Spleen (tissue), 11 donors: ENCODE results near the gene TAF3. TPM values are rescaled to one million over a fixed set of nuclear protein-coding genes. Genes with fewer than 3 reads are reported as not detected.
A peak's percentile ranks its signal among the peaks of the same experiment; 100 is the strongest.

Source experiments
- DNase-seq: peaks from one replicate; pipeline ENCODE4 v3.0.0-alpha.2; 2020
- H3K27ac ChIP-seq, 8 donors: fragments of 200-600 bp; sonication (generic) in 7 of 8; 1 replicate in 4 of 8; 2 replicates in 4 of 8; pipeline versions ENCODE4 v1.5.0 to v1.8.0; 2016 to 2021; ENCODE audit warnings: inconsistent platforms in 4 of 8, mild to moderate bottlenecking in 4 of 8, moderate library complexity in 1 of 8
- H3K27me3 ChIP-seq, 7 donors: fragments of 200-600 bp; sonication (generic) in 6 of 7; replicated peaks in 1 of 7; 1 replicate in 4 of 7; 2 replicates in 3 of 7; pipeline versions ENCODE4 v1.5.0 to v1.8.0; 2016 to 2021; ENCODE audit warnings: inconsistent platforms in 3 of 7, mild to moderate bottlenecking in 1 of 7
- H3K36me3 ChIP-seq, 6 donors: fragments of 200-600 bp; sonication (generic) in 5 of 6; 1 replicate in 4 of 6; 2 replicates in 2 of 6; pipeline versions ENCODE4 v1.5.0 to v1.8.0; 2016 to 2021; ENCODE audit warnings: inconsistent platforms in 2 of 6
- H3K4me1 ChIP-seq, 6 donors: fragments of 200-600 bp; sonication (generic) in 5 of 6; 1 replicate in 3 of 6; 2 replicates in 3 of 6; pipeline versions ENCODE4 v1.5.0 to v1.8.0; 2016 to 2021; ENCODE audit warnings: inconsistent platforms in 3 of 6
- H3K4me3 ChIP-seq, 8 donors: fragments of 200-600 bp; sonication (generic) in 7 of 8; 1 replicate in 4 of 8; 2 replicates in 4 of 8; pipeline versions ENCODE4 v1.5.0 to v1.8.0; 2016 to 2021; ENCODE audit warnings: inconsistent platforms in 4 of 8, mild to moderate bottlenecking in 4 of 8, moderate library complexity in 2 of 8
- H3K9me3 ChIP-seq, 8 donors: fragments of 200-600 bp; sonication (generic) in 7 of 8; 1 replicate in 4 of 8; 2 replicates in 4 of 8; pipeline versions ENCODE4 v1.5.0 to v1.8.0; 2016 to 2021; ENCODE audit warnings: inconsistent platforms in 4 of 8
- CTCF ChIP-seq, 11 experiments: fragments of 200-600 bp in 7 of 11; fragments of 450-650 bp in 4 of 11; sonication (generic) in 4 of 11; IDR thresholded peaks in 8 of 11; conservative IDR thresholded peaks in 3 of 11; 1 replicate in 7 of 11; 2 replicates in 4 of 11; pipeline versions ENCODE4 v1.4.0 to v1.8.0; 2016 to 2021; ENCODE audit warnings: antibody characterized with exemption in 11 of 11, inconsistent platforms in 4 of 11, mild to moderate bottlenecking in 1 of 11
- POLR2A ChIP-seq, 3 donors: fragments of 450-650 bp; IDR thresholded peaks; one replicate each; pipeline ENCODE4 v1.5.1; 2017; ENCODE audit warnings: antibody characterized with exemption in 3 of 3, mild to moderate bottlenecking in 1 of 3
- POLR2AphosphoS5 ChIP-seq, 3 donors: sonication (generic); formaldehyde crosslinking; IDR thresholded peaks; one replicate each; pipeline ENCODE4 v1.5.1; 2017; ENCODE audit warnings: antibody characterized with exemption in 3 of 3
- WGBS, 5 donors: extraction: QIAGEN DNeasy Blood & Tissue Kit in 3 of 5; methylation state at CpG; one replicate each; pipeline versions ENCODE4 v1.1.5 to v1.1.7; 2013 to 2018; 5-methylcytosine and 5-hydroxymethylcytosine counted together
- intact Hi-C: fragments of 100-400 bp; cut with DNase I; formaldehyde crosslinking; loops from one replicate; pipeline ENCODE4 v1.15.0; 2023; ENCODE audit warnings: low total_unique reads
- polyA plus RNA-seq, 3 donors: library from polyadenylated mRNA; stranded (reverse); fragments of 200-250 nt; gene quantifications; one replicate each; pipeline ENCODE4 v1.2.1, GENCODE V29; 2013
- total RNA-seq, 7 donors: library from RNA; depleted of rRNA in 3 of 7; stranded (reverse); fragments of >200 nt in 3 of 7; fragmentation: NEBNext Ultra II Directional in 4 of 7; extraction: Animal tissue kit (Norgen Biotek cat#: 25700) in 4 of 7; gene quantifications; one replicate each; pipeline versions ENCODE4 v1.1.0 to v1.2.1, GENCODE V29; 2016 to 2021
- donor health status: healthy with polysubstance abuse.
- donor health status: DM: no; HTN: no; CAD: no; lungs with moderate emphysema.
- donor health status: DM: no; HTN: no; CAD: no.
- donor health status: Bipolar disorder and iron deficiency.
- donor health status: healthy.
- donor health status: DM: no; HTN: no; CAD: no.
- donor health status: DM: yes; HTN: yes; CAD: no.

Gene TAF3
- total and polyA plus RNA-seq, 10 donors, result 2.7 to 13.0 (median 9.8) TPM

- Histone ChIP-seq H3K4me1 (peaks cover 30 to 100% (median 87%) of the 10 kb centered on the region in 6 donors), H3K36me3 (peaks cover 0 to 10% (median 0%) of the 10 kb centered on the region in 6 donors), H3K9me3 (no peaks in the 10 kb centered on the region), H3K27ac (peak overlapping the region; percentile 70 to 89 (median 86)), H3K4me3 (peak overlapping the region; percentile 46 to 84 (median 60)), H3K27me3 (peaks cover 2 to 99% (median 46%) of the 10 kb centered on the region in 7 donors)
- 13 to 23% (median 19%) methylated on average over 13 of the region's 13 CpGs for WGBS, 5 donors
- no peak for DNase-seq
- intact Hi-C loops, result no loop called here
- TF ChIP-seq POLR2AphosphoS5 (IDR thresholded peaks at IDR 0.05) (peak in 2 of 3 donors; percentile 65 to 71), CTCF (IDR thresholded peaks at IDR 0.05 in 8 of 11, conservative IDR thresholded peaks at IDR 0.05 in 3 of 11) (no peak)
Observed at GRCh38 chr10:8056871-8057331, 238.6 kb downstream of the TAF3 start.

- Histone ChIP-seq H3K27ac (peak overlapping the region in 7 of 8 donors; percentile 84 to 89 (median 87)), H3K36me3 (peaks cover 0 to 12% (median 0%) of the 10 kb centered on the region in 6 donors), H3K4me3 (peak overlapping the region in 6 of 8 donors; percentile 46 to 84 (median 62)), H3K27me3 (peaks cover 0 to 90% (median 37%) of the 10 kb centered on the region in 7 donors), H3K9me3 (no peaks in the 10 kb centered on the region), H3K4me1 (peaks cover 27 to 100% (median 87%) of the 10 kb centered on the region in 6 donors)
- DNase-seq, result no peak
- TF ChIP-seq POLR2AphosphoS5 (IDR thresholded peaks at IDR 0.05), result peak in 2 of 3 donors; percentile 53 to 55
- TF ChIP-seq POLR2A (IDR thresholded peaks at IDR 0.05), result no peak
- intact Hi-C loops, result no loop called here
- WGBS, 5 donors, result 61 to 77% (median 72%) methylated on average over 14 to 15 of the region's 15 CpGs
Observed at GRCh38 chr10:8057636-8058273, 239.4 kb downstream of the TAF3 start.

- H3K27me3 ChIP-seq, result peaks cover 0 to 84% (median 30%) of the 10 kb centered on the region in 7 donors
- peak overlapping the region in 2 of 8 donors; percentile 68 to 84 for H3K4me3 ChIP-seq
- 82 to 93% (median 86%) methylated on average over 45 of the region's 45 CpGs for WGBS, 5 donors
- no peak for DNase-seq
- TF ChIP-seq CTCF (IDR thresholded peaks at IDR 0.05 in 8 of 11, conservative IDR thresholded peaks at IDR 0.05 in 3 of 11) (no peak), POLR2AphosphoS5 (IDR thresholded peaks at IDR 0.05) (peak in 1 of 3 donors; percentile 31), POLR2A (IDR thresholded peaks at IDR 0.05) (no peak)
- H3K9me3 ChIP-seq, result no peaks in the 10 kb centered on the region
- peak overlapping the region in 7 of 8 donors; percentile 84 to 89 (median 87) for H3K27ac ChIP-seq
- H3K4me1 ChIP-seq, result peaks cover 28 to 100% (median 84%) of the 10 kb centered on the region in 6 donors
- intact Hi-C loops, result no loop called here
- H3K36me3 ChIP-seq, result peaks cover 0 to 16% (median 0%) of the 10 kb centered on the region in 6 donors
Observed at GRCh38 chr10:8058274-8059111, 240.2 kb downstream of the TAF3 start.

GRCh38 chr10:8059191-8059936, 241.1 kb downstream of the TAF3 start:
- intact Hi-C loops, result no loop called here
- DNase-seq, result no peak
- peaks cover 0 to 81% (median 21%) of the 10 kb centered on the region in 7 donors for H3K27me3 ChIP-seq
- TF ChIP-seq CTCF (IDR thresholded peaks at IDR 0.05 in 8 of 11, conservative IDR thresholded peaks at IDR 0.05 in 3 of 11) (no peak), POLR2AphosphoS5 (IDR thresholded peaks at IDR 0.05) (no peak), POLR2A (IDR thresholded peaks at IDR 0.05) (no peak)
- peak overlapping the region; percentile 8 to 89 (median 85) for H3K27ac ChIP-seq
- H3K36me3 ChIP-seq, result peaks cover 0 to 22% (median 0%) of the 10 kb centered on the region in 6 donors
- peak overlapping the region in 4 of 8 donors; percentile 5 to 84 (median 30) for H3K4me3 ChIP-seq
- peaks cover 23 to 100% (median 78%) of the 10 kb centered on the region in 6 donors for H3K4me1 ChIP-seq
- H3K9me3 ChIP-seq, result no peaks in the 10 kb centered on the region
- 51 to 62% (median 52%) methylated on average over 16 of the region's 16 CpGs for WGBS, 5 donors
